ENCODE measurements around the gene CDH13.

Gene CDH13

DNA sequence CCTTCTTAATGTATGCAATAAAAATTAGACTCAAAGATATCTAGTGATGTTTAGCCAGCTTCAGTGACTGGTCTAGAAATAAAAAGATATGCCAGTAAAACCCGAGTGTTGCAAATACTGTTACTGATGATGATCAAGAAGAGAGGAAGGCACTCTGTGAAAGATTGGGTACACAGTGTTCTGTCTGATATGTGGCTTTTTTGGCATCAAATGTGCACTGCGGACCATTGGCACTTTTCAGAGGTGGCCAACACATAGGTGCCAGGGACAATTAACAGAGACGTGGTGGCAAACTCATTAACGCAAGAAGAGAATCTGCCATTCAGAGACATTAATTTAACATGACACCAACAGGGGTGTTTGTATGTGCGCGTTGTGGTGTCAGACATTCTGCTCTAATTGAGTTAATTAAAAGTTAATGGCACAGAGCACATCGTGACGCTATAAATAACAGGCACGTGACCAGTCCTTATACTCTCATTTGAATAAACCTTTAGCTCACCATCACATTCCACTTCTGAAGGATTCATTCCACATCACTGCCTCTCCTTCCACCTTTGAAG, 631.7 kb downstream of the CDH13 start:
- TF ChIP-seq CTCF (IDR thresholded peaks at IDR 0.05; ENCODE audit: low read depth, low read length), result no peak

DNA sequence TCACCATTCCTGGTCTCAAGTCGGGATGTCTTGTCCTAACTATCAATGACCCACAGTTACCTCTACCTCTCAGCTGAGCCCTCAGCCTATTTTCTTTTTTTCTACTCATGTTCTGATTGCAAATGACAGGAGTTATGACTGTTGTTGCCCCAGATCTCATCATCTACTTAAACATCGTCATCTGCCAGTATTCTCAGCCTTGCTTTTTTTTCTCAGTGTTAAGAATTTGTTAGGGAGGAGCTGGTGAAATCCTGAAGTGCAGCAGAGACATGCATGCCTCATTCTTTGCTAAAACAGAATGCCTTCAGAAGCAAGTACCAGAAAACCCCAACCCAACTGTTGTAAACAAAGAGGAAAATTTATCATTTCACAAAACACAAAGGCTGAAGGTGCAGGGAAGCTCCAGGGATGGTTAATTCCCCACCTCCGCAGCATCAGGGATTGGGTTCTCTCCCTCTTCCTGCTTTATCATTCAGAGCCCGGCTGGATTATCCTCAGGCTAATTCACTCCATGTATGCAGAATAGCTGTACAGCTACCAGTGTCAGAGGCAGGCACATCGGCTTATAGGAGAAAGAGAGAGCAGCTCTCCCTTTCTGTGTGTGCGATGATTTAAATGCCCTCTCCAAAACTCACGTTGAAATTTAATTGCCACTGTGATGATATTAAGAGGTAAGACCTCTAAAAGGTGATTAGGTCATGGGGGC, 640.2 kb downstream of the CDH13 start:
- H3K4me3 ChIP-seq (ENCODE audit: low read depth, low read length), result no peak overlapping the region
- TF ChIP-seq CTCF (IDR thresholded peaks at IDR 0.05; ENCODE audit: low read depth, low read length), result no peak

More for the DNA sequence above, 631.7 kb downstream of the CDH13 start:
- no peak overlapping the region for H3K4me3 ChIP-seq (ENCODE audit: low read depth, low read length)

DNA sequence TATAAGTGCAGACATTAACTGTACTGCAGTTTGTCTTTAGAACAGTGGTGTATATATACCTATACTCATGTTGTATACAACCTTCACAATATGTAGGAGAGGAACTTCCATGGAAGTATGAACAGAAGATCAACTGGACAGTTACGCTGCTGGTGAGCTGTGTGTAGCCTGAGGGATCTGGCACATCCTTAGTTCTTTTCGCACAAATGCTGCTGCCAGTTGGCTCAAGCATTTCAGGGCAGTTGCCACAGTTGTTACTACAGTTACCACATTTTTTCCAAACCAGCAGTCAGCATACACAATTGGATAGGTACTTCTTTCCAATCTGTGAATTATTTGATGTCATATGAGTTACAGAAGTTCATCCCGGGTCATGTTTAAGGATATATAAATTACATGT, 641.4 kb downstream of the CDH13 start:
- no peak for TF ChIP-seq CTCF (IDR thresholded peaks at IDR 0.05; ENCODE audit: low read depth, low read length)
- no peak overlapping the region for H3K4me3 ChIP-seq (ENCODE audit: low read depth, low read length)

DNA sequence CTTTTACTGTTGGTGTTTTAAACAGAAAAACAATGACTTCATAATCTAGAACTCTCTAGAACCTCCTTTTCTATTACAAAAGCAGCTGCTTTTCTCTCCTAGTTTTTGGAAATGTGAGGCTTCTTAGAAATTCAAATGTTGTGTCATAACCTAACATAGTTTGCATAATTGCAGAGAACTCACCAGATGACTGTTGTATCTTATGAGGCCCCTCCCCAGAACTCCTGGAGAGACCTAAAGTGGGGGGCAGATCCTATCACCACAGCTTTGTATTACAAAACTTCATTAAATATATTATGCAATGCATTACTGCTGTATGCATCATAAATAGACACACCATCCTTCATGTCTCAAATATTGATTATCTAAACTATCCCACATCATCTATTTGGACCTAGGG, 642.3 kb downstream of the CDH13 start:
- H3K4me3 ChIP-seq (ENCODE audit: low read depth, low read length), result no peak overlapping the region
- no peak for TF ChIP-seq CTCF (IDR thresholded peaks at IDR 0.05; ENCODE audit: low read depth, low read length)

- H3K4me3 ChIP-seq (ENCODE audit: low read depth, low read length), result no peak overlapping the region
- no peak for TF ChIP-seq CTCF (IDR thresholded peaks at IDR 0.05; ENCODE audit: low read depth, low read length)
These were observed 642.8 kb downstream of the CDH13 start for GRCh38 chr16:83269541-83269940.

GRCh38 chr16:83270061-83270460, 643.3 kb downstream of the CDH13 start:
- no peak overlapping the region for H3K4me3 ChIP-seq (ENCODE audit: low read depth, low read length)
- TF ChIP-seq CTCF (IDR thresholded peaks at IDR 0.05; ENCODE audit: low read depth, low read length), result no peak

DNA sequence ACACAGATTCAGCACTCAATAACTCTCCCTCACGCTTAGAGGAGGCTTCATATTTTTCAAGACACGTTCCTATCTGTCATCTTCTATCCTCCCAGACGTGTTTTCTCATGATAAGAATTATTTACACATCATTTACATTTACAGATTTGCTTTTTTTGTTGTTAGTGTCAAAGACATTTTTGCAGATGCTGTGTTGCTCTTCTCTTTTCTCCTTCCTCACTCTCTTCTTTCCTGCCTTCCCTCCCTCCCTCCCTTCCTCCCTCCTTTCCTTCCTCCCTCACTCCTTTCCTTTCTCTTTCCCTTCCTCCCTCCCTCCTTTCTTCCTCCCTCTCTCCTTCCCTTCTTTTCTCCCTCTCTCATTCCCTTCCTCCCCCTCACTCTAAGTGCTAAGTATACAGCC, 643.9 kb downstream of the CDH13 start:
- H3K4me3 ChIP-seq (ENCODE audit: low read depth, low read length), result no peak overlapping the region
- no peak for TF ChIP-seq CTCF (IDR thresholded peaks at IDR 0.05; ENCODE audit: low read depth, low read length)
